ENCODE results near the gene PSMG3.

- TF ChIP-seq CTCF (IDR thresholded peaks at IDR 0.05) (no peak), EZH2phosphoT487 (IDR thresholded peaks at IDR 0.05) (no peak)
Observed at GRCh38 chr7:1567896-1568510, 1.8 kb downstream of the PSMG3 start.

Data from neural progenitor cell (in vitro differentiated cells).